ENCODE measurements around the gene ACKR4.
"Not testable (repeated sequence)": the region's sequence is repeated elsewhere in the genome, so short reads cannot be mapped to it uniquely, and the experiment has no call there.

The ACKR4 gene

DNA sequence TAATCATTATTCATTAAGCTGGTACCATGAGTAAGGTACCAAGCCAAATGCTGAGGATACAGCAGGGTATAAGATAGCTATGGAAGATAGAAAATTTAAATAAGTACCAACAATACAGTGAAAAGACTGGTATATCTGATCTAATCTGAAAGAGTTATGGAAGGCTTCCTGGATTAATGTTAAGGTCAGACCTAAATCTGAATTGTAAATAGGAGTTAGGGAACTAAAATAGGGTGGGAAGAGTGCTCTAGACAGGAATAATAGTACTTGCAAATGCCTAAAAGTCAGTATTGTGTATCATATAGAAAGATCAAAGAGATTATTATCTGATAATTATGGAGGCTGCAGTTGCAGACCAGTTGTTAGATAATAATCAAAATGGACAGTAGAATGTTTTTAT is 2.6 kb upstream of the ACKR4 start:
- DNase-seq = no peak

DNA sequence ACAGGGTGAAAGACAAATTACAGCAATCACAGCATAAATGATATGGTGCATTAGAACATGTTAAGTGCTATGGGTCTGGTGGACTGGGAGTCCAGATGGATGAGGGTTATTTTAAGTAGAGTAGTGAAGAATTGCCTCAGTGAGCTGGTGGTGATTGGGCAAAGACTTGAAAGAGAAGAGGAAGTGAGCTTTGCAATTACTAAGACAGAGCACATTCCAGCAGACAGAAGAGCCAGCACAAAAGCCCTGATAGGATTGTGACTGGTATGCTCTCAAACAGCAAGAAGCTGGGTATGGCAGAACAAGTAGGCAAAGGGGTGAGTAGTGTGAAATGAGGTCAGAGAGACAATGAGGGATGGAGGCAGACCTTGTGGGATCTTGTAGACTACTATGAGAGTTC is 2.1 kb upstream of the ACKR4 start:
- no peak for DNase-seq

DNA sequence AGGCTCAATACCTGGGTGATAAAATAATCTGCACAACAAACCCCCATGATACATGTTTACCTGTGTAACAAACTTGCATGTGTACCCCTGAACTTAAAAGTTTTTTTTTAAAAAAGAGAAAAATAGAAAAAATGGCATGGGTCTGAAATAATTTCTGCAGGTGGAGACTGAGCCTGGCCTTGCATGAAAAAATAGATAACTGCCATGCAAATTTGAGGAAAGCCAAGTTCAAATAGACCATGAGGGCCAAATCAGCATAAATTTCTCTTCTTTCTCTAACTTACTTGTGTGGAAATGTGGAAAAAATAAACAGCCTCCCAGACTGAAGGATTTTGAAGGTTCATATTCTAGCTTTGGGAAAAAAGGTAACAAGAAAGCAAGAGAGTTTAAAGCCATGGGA is 744 bp upstream of the ACKR4 start:
- no peak for DNase-seq

DNA sequence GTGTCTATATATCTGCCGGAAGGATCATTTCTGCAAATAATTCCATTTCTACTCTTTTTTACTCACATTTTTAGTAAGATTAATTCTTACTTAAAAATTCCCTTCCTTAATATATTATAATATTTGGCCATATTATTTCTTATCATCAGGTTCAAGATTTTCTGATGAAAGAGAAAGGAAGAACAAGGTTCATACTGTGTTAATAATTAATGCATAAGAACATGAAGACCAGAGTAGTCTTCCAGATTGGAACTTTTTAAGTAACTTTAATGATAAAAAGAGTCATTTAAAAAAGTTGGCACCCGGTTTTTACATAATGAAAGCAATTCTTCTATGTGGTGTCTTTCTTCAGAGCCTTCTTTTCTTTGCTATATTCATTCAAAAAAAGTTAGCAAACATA is 590 bp downstream of the ACKR4 start:
- no peak for DNase-seq

DNA sequence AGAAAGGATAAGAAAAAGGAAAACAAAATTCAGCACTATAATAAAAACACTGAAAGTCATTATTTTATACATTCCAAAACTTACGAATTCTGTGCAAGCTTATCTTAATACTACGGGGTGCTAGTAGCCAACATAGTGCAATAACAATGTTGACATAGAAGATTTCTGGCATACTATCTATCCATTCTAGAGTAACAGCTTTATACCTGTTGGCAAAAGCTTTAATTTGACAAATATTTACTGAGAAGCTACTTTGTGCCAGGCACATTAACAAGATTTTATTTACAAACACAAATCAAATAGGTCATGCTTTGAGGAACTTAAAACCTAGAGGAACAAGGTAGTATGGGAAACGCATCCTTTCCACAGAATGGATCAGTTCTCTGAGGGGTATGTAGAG is 1.1 kb downstream of the ACKR4 start:
- DNase-seq = no peak

DNA sequence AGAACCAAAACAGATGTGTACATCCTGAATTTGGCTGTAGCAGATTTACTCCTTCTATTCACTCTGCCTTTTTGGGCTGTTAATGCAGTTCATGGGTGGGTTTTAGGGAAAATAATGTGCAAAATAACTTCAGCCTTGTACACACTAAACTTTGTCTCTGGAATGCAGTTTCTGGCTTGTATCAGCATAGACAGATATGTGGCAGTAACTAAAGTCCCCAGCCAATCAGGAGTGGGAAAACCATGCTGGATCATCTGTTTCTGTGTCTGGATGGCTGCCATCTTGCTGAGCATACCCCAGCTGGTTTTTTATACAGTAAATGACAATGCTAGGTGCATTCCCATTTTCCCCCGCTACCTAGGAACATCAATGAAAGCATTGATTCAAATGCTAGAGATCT is 3.5 kb downstream of the ACKR4 start:
- not testable (repeated sequence) for DNase-seq

DNA sequence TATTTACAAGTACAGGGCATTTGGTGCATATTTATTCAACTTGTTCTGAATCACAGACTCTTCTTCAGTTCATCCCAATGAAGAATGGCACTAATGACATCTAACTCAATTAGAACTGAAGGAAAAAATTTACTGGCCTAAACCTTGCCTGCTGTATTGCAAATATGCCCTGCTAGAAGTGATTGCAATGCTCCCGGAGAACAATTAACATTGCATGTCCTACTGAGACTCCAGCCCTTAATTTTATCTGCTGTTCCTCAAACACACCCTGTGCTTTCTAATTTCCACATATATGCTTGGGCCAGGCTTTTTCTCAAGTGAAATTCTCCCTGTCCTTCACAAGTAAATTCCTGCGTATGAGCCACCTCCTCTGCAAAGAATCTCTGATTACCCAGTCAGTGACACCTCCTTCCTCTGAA is 8.3 kb downstream of the ACKR4 start:
- no peak for DNase-seq

DNA sequence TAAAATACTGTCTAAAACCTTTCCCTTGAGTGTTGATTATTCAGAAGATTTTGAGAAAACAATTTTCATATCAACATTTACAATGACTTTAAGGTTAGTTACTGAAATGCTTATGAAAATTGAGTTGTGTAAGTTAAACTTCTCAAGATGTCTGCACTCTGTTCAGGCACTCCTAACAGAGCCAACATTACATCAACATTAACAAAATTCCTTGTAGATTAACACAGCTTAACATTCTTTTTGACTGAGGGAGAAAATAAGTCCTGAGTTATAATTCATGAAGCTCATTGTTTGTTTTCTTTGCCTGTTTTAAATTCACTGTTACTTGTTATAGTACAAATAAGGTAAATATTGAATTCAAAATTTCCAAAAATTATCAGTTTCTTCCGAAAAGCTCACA is 9.0 kb downstream of the ACKR4 start:
- DNase-seq = no peak

DNA sequence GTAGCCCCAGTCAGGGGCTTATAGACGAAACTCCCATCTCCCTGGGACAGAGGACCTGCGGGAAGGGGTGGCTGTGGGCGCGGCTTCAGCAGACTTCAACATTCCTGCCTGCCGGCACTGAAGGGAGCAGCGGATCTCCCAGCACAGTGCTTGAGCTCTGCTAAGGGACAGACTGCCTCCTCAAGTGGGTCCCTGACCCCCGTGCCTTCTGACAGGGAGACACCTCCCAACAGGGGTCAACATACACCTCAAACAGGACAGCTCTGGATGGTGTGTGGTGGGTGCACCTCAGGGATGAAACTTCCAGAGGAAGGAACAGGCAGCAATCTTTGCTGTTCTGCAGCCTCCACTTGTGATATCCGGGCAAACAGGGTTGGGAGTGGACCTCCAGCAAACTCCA is 9.6 kb downstream of the ACKR4 start:
- not testable (repeated sequence) for DNase-seq

DNA sequence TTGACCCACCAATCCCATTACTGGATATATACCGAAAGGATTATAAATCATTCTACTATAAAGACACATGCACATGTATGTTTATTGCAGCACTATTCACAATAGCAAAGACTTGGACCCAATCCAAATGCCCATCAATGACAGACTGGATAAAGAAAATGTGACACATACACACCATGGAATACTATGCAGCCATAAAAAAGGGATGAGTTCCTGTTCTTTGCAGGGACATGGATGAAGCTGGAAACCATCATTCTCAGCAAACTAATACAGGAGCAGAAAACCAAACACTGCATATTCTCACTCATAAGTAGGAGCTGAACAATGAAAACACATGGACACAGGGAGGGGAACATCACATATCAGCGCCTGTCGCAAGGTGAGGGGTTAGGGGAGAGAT is 18.2 kb downstream of the ACKR4 start:
- not testable (repeated sequence) for DNase-seq

DNA sequence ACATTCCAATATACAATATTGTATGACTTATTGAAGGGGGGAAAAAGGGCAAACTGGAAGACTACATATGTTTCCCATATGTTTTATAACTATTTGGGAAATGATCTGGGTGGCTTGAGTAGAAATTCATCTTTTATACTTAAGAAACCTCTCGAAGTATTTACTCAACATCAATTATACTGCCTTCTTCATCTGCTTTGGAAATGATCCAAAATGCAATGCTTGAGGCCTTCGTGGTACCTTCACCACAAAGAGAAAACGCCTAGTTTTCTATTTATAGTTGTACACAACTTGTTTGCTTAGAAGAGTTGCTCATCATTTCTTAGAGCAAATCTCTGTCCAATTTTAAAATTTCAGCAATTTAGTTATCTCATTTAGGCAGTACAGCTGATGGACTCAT is 18.8 kb downstream of the ACKR4 start:
- DNase-seq = no peak

DNA sequence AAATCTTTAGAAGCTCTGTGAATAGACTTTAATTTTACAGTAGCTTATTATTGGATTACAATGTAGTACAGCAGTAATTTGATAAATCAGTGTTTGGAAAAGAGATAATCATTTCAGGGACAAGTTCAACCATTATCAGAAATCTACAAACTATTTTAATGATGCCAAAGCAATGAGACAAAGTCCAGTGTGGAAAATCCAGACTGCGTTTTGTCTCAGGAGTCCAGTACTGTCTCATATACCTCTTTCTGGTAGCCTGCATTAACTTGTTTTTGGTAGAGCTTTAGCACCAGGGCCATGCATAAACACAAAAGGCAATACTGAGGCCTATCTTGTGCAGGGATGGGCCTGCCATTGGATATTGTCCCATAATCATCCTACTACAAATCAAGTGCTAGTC is 19.7 kb downstream of the ACKR4 start:
- no peak for DNase-seq

DNA sequence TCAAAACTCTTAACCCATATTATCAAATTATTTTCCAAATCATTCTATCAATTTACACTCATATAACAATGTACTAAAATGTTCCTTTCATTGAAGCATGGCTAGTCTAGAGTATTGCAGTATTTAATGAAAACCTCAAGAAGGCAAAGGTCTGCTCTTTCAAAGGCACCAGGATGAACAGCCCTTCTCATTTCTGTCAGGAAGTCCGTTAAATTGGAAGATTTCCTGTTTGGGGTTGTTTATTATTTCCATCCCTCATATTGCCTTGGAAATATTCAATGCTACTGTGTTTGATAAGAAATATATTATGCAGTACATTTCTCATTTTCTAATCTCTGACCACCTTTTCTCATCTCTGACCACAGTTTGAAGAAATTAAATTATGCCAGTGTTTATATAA is 25.1 kb downstream of the ACKR4 start:
- no peak for DNase-seq

DNA sequence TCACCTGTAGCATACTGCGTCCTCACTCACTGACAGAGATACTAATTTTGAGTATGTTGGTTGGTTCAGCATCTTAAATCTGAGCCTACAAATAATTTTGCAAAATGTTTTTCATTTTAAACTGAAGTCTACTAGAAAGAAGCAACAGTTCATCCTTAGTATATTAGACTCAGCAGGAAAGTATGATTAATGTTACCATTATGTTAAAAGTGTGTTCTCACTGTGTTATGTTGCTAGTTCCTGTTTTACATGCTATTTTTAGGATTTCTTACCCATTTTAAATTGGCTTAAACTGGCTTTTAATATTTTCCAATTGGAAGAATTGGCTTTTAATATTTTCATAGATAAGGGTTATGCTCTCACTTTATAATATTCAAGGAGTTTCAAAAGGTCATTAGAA is 25.7 kb downstream of the ACKR4 start:
- no peak for DNase-seq

DNA sequence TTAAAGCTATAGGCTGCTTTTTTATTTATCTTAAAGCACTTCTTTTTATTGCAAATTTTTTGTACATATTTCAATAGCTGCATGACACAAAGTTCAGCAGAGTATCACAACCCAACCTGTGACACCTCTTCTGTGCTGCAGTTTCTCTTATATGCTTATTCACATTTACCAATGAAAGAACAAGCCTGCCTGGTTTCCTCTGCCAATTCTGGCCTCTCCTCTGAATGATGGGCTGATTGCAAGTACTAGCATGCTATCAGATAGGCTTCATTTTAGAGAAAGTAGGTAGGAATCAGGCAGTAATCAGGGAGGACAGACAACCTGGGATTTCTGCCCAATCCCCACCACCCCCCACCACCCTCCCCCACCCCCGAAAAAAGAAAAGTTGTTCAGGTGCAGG is 26.6 kb downstream of the ACKR4 start:
- DNase-seq = no peak

DNA sequence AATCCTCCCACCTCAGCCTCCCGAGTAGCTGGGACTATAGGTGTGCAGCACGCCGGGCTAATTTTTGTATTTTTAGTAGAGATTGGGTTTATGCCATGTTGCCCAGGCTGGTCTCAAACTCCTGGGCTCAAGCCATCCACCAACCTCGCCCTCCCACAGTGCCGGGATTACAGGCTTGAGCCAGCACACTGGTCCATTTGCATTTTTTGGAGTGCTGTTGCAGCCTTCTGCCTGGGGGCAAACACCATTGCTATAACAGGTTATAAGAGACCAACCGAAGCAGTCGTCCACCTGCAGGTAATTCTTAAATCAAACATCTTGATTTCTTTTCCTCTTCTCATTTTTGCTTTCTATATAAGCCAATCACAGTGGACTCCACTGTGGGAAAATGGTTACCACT is 27.7 kb downstream of the ACKR4 start:
- no peak for DNase-seq

DNA sequence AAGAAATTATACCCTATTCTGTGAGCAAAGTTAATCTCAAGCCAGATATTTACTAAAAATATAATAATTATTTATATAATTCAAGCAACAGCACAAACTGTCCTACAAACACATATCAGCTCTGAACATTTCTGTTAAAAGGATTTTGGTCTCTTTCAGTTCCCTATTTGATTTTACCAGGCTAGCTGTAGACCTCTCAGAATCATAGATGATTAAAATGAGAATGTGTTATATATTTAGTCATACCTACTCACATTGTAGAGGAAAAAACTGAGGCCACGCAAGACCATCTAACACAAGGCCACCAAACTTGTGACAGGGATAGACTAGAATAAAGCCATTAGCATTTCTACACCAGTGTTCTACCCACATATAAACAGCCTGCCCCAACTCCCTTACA is 28.5 kb downstream of the ACKR4 start:
- DNase-seq = no peak

DNA sequence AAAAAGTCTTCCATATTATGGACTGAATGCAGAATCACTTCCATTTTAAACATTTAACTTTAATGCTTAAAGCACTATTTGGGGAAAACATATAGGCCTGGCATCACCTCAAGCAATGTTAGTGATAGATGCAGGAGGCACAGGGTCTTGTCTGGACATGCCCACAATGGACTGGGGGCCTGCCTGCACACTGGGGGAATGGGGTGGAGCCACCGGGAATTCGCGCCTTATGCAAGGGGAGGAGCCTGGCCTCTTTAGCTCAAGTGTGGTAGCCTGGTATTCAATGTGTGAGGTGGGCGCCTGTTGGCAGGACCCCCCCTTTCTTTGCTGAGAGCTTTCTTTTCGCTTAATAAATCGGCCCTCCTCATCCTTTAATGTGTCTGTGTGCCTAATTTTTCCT is 29.9 kb downstream of the ACKR4 start:
- DNase-seq = no peak

DNA sequence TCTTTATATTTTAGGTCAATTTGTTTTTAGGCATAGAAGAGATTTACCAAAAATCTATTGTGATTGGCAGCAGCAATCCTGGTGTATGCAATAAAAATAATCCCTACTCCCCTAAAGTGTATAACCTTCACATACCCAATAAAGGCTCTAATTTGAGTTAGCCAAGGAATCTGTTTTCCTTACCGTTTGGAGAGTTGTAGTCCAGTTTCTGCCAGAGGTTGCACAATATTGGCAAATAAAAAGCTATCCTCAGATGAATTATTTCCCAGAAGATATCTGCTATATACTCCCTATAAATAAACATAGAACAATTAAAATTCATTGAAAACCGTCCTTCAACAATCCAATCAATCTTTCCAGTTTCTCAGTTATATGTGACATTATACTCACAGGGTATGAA is 31.1 kb downstream of the ACKR4 start:
- no peak for DNase-seq

DNA sequence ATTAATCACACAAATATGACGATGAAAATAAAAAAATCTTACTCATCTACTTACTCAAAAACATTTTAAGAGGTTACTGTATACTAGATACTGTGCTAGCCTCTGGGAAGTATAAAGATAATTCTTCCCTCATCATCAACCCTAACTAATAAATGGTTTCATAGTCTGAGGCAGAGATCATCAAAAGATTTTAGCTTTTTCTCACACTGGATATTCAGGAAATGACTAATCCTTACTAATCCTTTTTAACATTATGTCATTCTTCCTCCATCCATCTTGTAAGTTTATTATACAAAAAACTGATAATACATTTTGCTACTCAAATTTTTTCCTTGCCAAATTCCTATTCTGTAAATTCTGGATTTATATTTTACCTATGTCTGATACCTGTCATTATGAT is 32.9 kb downstream of the ACKR4 start:
- no peak for DNase-seq

DNA sequence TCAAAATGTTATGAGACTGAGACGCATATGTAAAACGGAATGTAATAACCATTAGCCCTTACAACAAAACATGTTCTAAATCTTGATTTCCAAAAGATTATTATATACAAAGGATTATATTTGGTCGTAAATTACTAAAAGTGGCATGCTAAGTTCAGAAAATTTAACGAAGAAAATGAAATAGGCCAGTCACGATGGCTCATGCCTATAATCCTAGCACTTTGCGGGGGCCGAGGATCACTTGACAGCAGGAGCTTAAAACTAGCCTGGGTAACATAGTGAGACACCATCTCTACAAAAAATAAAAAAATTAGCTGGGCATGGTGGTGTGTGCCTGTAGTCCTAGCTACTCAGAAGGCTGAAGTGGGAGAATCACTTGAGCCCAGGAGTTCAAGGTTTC is 33.5 kb downstream of the ACKR4 start:
- no peak for DNase-seq

DNA sequence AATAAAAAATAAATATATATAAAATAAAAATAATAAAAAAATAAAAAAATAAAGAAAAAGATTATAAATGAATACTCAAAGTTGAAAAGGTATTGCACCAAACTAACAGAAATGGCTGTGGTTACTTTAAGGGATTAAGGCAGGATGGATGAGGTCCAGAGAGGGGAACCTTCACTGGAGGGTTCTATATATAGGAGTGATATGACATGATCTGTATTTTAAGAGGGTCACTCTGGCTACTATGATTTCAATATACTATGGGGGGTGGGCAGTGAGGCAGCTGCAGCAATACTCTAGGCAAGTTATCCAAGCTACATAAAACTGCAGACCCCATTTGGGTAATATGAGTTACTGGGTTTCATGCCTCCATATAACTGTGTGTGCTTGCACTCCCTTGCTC is 38.0 kb downstream of the ACKR4 start:
- no peak for DNase-seq

DNA sequence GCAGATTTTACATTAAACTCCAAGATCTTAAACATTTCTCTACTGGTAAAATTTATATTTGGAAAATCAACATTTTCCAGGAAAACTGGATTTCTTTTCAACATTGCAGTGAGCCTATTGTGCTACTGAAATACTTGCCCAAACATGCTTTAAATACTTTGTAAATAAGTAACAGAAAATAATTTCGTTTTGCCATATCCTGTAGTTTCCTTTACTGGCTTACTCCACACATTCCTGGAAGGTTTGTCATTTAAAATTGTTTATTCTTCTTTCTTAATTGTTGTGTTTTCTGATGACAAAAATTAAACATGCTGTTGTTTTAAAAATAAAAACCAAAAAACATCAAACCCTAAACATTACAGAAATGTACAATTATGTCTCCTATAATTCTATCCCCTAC is 40.5 kb downstream of the ACKR4 start:
- DNase-seq = no peak

DNA sequence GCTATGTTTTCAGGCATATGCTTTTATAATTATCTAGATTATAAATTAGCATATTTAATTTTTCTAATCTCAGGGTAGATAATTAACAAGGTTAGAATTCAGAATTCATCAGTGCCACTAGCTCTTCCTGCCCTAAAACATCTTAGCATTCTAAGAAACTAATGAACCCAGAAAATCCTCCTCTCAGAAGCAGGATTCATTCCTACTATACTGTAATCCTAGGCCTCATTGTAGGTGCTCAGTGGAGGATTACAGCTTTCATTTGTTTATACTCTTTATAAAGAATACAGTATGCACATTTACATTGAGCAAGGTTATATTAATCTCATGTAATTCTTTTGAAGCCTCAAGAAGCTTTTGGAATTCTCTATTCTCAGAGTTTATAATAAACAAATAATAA is 41.6 kb downstream of the ACKR4 start:
- DNase-seq = no peak

DNA sequence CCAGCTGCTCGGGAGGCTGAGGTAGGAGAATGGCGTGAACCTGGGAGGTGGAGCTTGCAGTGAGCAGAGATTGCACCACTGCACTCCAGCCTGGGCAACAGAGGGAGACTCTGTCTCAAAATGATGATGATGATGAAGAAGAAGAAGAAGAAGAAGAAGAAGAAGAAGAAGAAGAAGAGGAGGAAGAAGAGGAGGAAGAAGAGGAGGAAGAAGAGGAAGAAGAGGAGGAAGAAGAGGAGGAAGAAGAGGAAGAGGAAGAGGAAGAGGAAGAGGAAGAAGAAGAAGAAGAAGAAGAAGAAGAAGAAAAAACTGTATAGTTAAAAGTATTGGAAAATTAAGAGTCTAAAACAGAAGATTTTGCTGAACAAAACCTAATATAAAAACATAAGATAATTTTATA is 44.4 kb downstream of the ACKR4 start:
- DNase-seq = not testable (repeated sequence)
